GM23248 (cell line): ENCODE measurements around the gene ALDOA.

ENCODE experiments used
- EZH2 ChIP-seq: fragments of 200-600 bp; sonication (generic); IDR thresholded peaks from 2 replicates; pipeline ENCODE4 v1.6.1; 2018; ENCODE audit warnings: antibody characterized with exemption, mild to moderate bottlenecking; ENCODE audit not compliant: insufficient read depth, poor library complexity, severe bottlenecking
- EZH2phosphoT487 ChIP-seq: fragments of 200-600 bp; sonication (generic); IDR thresholded peaks from 2 replicates; pipeline ENCODE4 v1.6.1; 2018; ENCODE audit warnings: antibody characterized with exemption, moderate library complexity, mild to moderate bottlenecking, low read depth; ENCODE audit not compliant: insufficient read depth

DNA sequence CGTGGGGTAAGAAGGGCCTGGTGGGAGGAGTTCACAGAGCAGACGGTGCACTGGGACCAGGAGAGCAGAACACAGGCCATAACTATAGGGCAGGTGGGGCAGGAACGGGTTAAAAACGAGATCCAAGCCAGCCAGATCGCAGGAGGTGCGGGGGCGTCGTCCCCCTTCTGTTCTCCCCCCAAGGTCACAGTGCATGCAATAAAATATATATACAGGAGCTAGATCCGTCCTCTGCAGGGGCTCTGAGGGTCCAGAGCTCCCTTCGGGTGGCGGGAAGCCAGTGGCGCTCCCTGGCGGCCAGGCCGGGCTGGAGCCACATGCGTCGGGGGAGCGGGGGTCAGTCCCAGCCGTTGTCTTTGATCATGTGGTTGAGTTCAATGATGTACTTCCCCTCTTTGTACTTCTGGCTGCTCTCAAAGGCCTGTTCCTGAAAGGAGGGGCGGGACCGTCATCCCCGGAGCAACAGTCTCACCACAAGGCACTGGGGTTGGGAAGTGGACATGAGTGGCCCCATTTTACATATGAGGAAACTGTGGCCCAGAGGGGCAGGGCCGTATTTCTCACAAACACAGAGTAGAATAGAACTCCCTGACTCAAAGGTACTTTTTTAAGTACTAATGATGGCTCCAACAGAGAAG lies 26.9 kb downstream of the ALDOA start:
- TF ChIP-seq EZH2 = no peak
- TF ChIP-seq EZH2phosphoT487 = no peak
